Measurements from ENCODE around the gene SLC6A11. TPM values are rescaled to one million over a fixed set of nuclear protein-coding genes. Genes with fewer than 3 reads are reported as not detected.

Gene SLC6A11
- total and polyA plus RNA-seq, 2 donors (not counting 1 experiment from before 2014, with no cell fraction given), result not detected

DNA sequence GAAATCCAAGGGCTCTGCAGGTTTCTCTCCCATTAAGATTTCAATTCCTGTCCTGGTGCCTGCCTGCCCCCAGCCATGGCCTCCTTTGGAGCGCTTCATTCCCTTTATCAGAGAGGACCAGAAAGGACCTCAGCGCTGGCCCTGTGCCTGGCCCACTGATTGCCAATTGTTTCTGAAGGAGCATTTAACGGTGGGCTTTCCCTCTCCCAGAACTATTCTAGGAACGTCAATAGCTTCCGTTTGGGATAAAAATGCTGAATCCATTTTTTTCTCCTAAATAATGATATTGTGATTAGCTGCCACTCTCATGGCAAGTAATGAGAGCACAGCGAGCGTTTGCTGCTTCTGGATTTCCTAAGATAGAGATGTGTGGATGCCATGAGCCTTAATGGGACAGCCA is 164.3 kb downstream of the SLC6A11 start:
- intact Hi-C loops (cut with micrococcal nuclease), result no loop called here
- no peak overlapping the region for H3K4me3 Mint-ChIP-seq
- Histone ChIP-seq H3K9ac (ENCODE audit: low read length) (no peak overlapping the region), H2AFZ (ENCODE audit: insufficient read depth, low read depth, low read length, poor library complexity, severe bottlenecking) (no peak overlapping the region), H3K27me3 (replicated peaks in 1 of 4; ENCODE audit: control extremely low read depth in 1 of 4, control insufficient read depth in 3 of 4, insufficient read depth in 4 of 4, low read length in 3 of 4) (peaks cover 0 to 11% (median 0%) of the 10 kb centered on the region in 4 experiments), H3K4me2 (replicated peaks; ENCODE audit: low read depth, low read length, poor library complexity, severe bottlenecking) (no peak overlapping the region), H3K27ac (ENCODE audit: low read length in 2 of 2) (no peak overlapping the region), H3K79me2 (ENCODE audit: control insufficient read depth, insufficient read depth, low read length) (no peaks in the 10 kb centered on the region), H3K9me3 (ENCODE audit: control extremely low read depth in 1 of 3, control insufficient read depth in 2 of 3, insufficient read depth in 1 of 3, low read length in 2 of 3) (peaks cover 0 to 8% (median 0%) of the 10 kb centered on the region in 3 donors), H3K4me1 (ENCODE audit: control insufficient read depth in 2 of 2, insufficient read depth in 2 of 2, low read length in 2 of 2) (no peaks in the 10 kb centered on the region), H3K36me3 (replicated peaks in 1 of 2; ENCODE audit: control extremely low read depth in 1 of 2, control insufficient read depth in 1 of 2, extremely low read depth in 1 of 2, insufficient read depth in 2 of 2, low read length in 1 of 2) (no peaks in the 10 kb centered on the region), H4K20me1 (ENCODE audit: control insufficient read depth, insufficient read depth, low read length, poor library complexity, severe bottlenecking) (no peaks in the 10 kb centered on the region), H3K4me3 (ENCODE audit: control extremely low read depth in 1 of 5, extremely low read depth in 1 of 5, insufficient read depth in 1 of 5, low read depth in 2 of 5, low read length in 4 of 5) (no peak overlapping the region)
- no peaks in the 10 kb centered on the region for H3K9me3 Mint-ChIP-seq (ENCODE audit: insufficient read depth)
- TF ChIP-seq EZH2 (IDR thresholded peaks at IDR 0.05; ENCODE audit: borderline replicate concordance, insufficient read depth, low read depth, low read length, poor library complexity, severe bottlenecking), result no peak
- TF ChIP-seq, protein P1, sequence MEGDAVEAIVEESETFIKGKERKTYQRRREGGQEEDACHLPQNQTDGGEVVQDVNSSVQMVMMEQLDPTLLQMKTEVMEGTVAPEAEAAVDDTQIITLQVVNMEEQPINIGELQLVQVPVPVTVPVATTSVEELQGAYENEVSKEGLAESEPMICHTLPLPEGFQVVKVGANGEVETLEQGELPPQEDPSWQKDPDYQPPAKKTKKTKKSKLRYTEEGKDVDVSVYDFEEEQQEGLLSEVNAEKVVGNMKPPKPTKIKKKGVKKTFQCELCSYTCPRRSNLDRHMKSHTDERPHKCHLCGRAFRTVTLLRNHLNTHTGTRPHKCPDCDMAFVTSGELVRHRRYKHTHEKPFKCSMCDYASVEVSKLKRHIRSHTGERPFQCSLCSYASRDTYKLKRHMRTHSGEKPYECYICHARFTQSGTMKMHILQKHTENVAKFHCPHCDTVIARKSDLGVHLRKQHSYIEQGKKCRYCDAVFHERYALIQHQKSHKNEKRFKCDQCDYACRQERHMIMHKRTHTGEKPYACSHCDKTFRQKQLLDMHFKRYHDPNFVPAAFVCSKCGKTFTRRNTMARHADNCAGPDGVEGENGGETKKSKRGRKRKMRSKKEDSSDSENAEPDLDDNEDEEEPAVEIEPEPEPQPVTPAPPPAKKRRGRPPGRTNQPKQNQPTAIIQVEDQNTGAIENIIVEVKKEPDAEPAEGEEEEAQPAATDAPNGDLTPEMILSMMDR (IDR thresholded peaks at IDR 0.05), result no peak
- WGBS (ENCODE audit: insufficient coverage), result 82% methylated on average over 3 of the region's 7 CpGs
- H3K27me3 Mint-ChIP-seq, result peaks cover 29% of the 10 kb centered on the region
- no peak overlapping the region for H3K27ac Mint-ChIP-seq
- H3K4me1 Mint-ChIP-seq, result no peaks in the 10 kb centered on the region
- ATAC-seq (ENCODE audit: low read depth), result no peak
- DNase-seq, result no peak
- POLR2A ChIA-PET, result no interaction called here
- CTCF ChIA-PET, result interaction anchor here (1.1 to 1.6 kb wide), 2 partner anchors 10 to 18 kb away, joined by 3 to 4 read pairs; no protein-coding TSS in a partner anchor

GRCh38 chr3:10981031-10981430 is 165.0 kb downstream of the SLC6A11 start:
- Histone ChIP-seq H3K9me3 (ENCODE audit: control extremely low read depth in 1 of 3, control insufficient read depth in 2 of 3, insufficient read depth in 1 of 3, low read length in 2 of 3) (peaks cover 0 to 5% (median 0%) of the 10 kb centered on the region in 3 donors), H3K79me2 (ENCODE audit: control insufficient read depth, insufficient read depth, low read length) (no peaks in the 10 kb centered on the region), H2AFZ (ENCODE audit: insufficient read depth, low read depth, low read length, poor library complexity, severe bottlenecking) (no peak overlapping the region), H3K4me1 (ENCODE audit: control insufficient read depth in 2 of 2, insufficient read depth in 2 of 2, low read length in 2 of 2) (no peaks in the 10 kb centered on the region), H3K9ac (ENCODE audit: low read length) (no peak overlapping the region), H3K27me3 (replicated peaks in 1 of 4; ENCODE audit: control extremely low read depth in 1 of 4, control insufficient read depth in 3 of 4, insufficient read depth in 4 of 4, low read length in 3 of 4) (peaks cover 0 to 8% (median 0%) of the 10 kb centered on the region in 4 experiments), H3K36me3 (replicated peaks in 1 of 2; ENCODE audit: control extremely low read depth in 1 of 2, control insufficient read depth in 1 of 2, extremely low read depth in 1 of 2, insufficient read depth in 2 of 2, low read length in 1 of 2) (no peaks in the 10 kb centered on the region), H3K4me3 (ENCODE audit: control extremely low read depth in 1 of 5, extremely low read depth in 1 of 5, insufficient read depth in 1 of 5, low read depth in 2 of 5, low read length in 4 of 5) (no peak overlapping the region), H3K4me2 (replicated peaks; ENCODE audit: low read depth, low read length, poor library complexity, severe bottlenecking) (no peak overlapping the region), H3K27ac (ENCODE audit: low read length in 2 of 2) (no peak overlapping the region), H4K20me1 (ENCODE audit: control insufficient read depth, insufficient read depth, low read length, poor library complexity, severe bottlenecking) (no peaks in the 10 kb centered on the region)
- ChIA-PET POLR2A (no interaction called here), CTCF (interaction anchor here (1.1 to 1.6 kb wide), 3 partner anchors 9 to 19 kb away, joined by 3 to 4 read pairs (median 3); no protein-coding TSS in a partner anchor)
- H3K27ac Mint-ChIP-seq, result no peak overlapping the region
- no peak for ATAC-seq (ENCODE audit: low read depth)
- WGBS (ENCODE audit: insufficient coverage), result 70% methylated on average over 1 of the region's 3 CpGs
- TF ChIP-seq EZH2 (IDR thresholded peaks at IDR 0.05; ENCODE audit: borderline replicate concordance, insufficient read depth, low read depth, low read length, poor library complexity, severe bottlenecking), result no peak
- TF ChIP-seq, protein P1 (IDR thresholded peaks at IDR 0.05), result no peak
- no peaks in the 10 kb centered on the region for H3K4me1 Mint-ChIP-seq
- H3K4me3 Mint-ChIP-seq, result no peak overlapping the region
- peaks cover 29% of the 10 kb centered on the region for H3K27me3 Mint-ChIP-seq
- intact Hi-C loops (cut with micrococcal nuclease), result no loop called here
- DNase-seq, result no peak
- H3K9me3 Mint-ChIP-seq (ENCODE audit: insufficient read depth), result no peaks in the 10 kb centered on the region

All from B cell (primary cell).